HG02610 (cell line): ENCODE results near the gene HDAC4.
"Not testable (repeated sequence)": the region's sequence is repeated elsewhere in the genome, so short reads cannot be mapped to it uniquely, and the experiment has no call there.

Experiments
- ATAC-seq: cut with Tn5 transposase; IDR thresholded peaks from one replicate; pipeline ENCODE4 v1.9.1; 2021; ENCODE audit warnings: mild to moderate bottlenecking, moderate library complexity; ENCODE audit not compliant: unreplicated experiment

The HDAC4 gene

DNA sequence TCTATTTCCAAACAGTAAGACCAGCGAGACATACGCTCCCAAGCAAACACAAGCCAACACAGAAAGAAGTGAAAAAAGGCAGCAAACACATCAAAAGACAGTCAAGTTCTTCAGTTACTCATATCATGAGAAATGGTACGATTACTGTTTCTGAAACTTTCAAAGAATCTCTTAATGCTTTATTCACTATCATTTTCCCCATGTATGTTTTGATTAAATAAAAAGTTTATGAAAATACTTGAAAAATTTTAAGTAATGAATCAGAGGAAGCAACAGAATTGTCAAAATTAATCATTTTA lies 114.9 kb downstream of the HDAC4 start:
- ATAC-seq: no peak

DNA sequence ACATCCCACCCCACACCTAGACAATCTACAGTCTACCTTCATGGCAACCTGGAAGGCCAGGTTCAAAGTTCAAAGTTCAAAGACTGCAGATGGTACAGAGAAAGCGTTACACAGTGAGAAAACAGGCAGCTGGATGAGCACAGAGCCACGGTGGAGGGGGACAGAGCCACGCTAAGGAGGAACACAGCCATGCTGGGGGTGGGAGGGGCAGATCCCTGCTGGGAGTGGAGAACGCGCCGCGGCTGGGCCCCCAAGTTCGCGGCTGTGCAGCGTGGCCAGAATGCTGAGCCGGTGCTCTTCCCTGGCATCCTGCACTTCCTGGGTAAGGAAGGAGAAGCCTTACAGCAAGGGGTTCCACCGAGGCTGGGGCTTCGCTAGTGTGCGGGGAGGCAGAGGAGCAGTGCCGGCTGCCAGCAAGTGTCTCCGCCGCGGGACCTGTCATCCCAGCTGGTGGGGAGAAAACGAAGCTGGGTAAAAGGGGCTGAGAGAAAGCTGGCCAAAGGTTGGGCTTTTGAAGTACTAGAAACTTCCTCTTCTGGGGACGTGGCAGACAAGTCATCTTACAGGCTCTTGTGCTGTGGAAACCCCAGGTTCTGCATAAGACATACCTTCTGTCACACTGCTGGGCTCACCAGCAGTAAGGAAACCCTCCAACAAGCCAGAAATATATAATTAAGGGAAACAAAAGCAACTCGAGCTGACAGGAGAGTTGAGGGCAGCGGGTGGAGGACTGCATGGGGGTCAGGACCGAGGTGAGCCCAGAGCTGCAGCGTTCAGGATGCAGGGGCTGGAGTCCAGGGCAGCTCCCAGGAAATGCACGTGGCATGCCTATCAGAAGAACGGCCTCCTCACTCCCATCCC lies 115.5 kb downstream of the HDAC4 start:
- no peak for ATAC-seq

DNA sequence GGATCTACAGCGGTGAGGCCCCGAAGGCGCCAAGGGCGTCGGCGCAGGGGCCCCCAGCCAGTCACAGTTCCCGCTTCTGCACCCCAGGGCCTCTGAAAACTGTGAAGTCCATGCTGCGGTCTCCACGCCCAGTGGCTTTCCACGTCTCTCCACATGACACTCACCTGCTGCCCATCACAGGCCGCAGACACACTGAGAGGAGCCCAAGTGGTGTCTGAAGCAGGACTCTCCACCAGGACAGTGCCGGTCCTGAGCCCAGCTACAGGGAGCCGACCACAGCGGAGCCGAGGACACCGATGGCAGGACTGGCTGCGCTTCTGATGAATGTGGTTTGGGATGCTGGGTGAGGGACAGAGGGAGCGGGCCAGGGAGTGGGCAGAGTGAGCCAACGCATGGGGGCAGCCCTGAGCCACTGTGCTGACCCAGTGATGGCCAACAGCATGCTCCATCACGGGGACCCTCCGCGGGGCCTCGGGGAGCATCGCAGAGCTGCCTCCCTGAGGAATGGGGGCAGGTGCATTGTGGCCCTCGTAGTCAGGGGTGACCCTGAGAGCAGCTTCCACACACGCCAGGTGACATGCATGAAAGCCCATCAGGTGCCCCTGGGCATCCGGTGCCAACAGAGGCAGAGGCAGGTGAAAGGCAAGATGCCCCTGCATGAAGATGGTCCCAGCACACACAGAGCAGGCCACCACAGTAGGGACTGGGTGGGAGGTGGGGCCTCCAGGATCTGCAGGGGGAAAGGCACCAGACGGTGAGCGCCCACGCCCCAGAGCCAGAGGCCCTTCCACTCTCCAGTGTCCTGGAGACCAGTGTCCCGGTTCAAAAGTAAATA lies 116.6 kb downstream of the HDAC4 start:
- ATAC-seq: no peak

DNA sequence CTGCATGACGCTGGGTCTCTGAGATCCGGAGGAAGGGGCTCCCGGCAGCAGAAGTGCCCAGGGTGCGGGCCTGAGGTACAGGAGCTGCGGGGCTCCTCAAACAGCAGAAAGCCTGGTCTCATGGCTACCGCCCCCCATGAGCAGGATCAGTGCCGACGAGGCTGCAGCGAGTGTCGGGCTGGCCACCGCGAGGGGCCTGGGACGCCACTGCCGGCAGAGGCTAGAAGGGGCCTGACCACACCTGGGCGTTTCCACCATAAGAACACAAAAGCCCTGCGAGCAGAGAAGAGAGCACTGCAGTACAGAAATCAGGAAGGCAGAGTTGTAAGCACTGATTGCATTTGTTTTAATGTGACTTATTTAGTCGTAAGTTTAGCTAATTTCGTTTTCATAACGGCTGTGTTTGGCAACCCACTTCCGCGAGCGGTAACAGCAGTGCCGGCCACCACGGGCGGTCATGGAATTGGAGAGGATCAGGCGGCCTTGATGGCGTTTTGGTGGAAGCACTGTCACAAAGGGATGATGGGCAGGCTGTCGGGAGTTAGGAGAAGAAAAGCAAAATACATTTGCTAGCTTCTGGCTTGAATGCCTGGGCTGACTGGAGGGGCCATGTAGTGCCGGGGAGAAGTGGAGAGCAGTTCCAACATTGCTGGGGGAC lies 117.4 kb downstream of the HDAC4 start:
- ATAC-seq: no peak

DNA sequence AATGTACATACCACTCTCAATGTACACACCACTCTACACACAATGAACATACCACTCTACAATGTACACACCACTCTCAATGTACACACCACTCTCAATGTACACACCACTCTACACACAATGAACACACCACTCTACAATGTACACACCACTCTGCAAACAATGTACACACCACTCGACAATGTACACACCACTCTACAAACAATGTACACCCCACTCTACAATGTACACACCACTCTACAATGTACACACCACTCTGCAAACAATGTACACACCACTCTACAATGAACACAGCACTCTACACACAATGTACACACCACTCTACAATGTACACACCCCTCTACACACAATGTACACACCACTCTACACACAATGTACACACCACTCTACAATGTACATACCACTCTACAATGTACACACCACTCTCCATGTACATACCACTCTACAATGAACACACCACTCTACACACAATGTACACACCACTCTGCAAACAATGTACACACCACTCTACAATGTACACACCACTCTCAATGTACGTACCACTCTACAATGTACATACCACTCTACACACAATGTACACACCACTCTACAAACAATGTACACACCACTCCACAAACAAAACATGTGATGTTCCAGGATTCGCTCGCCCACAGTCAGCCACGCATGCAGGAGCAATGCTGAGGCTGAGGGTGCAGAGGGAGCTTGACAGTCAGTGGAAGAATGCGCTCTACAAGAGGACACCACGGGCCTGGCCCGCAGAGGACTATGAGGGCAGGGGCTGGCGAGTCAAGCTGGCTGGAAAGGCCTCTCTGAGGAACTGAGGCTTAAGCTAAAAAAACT lies 118.2 kb downstream of the HDAC4 start:
- no peak for ATAC-seq

DNA sequence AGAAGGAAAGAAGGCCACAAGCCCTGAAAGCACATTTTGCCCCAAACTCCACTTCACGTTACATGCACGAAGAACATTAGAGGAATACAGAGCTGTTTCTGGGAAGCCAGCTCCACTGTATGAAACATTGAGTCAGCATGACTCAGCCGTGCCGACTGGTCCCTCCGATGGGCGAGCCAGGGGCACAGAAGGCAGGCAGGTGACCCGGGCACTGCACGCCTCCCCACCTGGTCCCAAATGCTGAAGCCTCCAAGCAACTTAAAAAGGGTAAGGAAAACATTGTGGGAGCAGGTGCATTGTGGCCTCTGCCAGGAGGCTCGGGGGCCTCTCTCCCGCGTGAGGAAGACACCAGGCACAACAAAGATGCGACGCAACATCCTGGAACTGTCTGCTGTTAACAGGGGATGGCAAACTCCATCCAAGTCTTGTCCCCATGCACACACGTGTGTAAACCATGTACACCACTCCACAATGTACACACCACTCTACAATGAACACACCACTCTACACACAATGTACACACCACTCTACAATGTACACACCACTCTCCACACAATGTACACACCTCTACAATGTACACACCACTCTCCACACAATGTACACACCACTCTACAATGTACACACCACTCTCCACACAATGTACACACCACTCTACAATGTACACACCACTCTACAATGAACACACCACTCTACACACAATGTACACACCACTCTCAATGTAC lies 120.4 kb downstream of the HDAC4 start:
- not testable (repeated sequence) for ATAC-seq

DNA sequence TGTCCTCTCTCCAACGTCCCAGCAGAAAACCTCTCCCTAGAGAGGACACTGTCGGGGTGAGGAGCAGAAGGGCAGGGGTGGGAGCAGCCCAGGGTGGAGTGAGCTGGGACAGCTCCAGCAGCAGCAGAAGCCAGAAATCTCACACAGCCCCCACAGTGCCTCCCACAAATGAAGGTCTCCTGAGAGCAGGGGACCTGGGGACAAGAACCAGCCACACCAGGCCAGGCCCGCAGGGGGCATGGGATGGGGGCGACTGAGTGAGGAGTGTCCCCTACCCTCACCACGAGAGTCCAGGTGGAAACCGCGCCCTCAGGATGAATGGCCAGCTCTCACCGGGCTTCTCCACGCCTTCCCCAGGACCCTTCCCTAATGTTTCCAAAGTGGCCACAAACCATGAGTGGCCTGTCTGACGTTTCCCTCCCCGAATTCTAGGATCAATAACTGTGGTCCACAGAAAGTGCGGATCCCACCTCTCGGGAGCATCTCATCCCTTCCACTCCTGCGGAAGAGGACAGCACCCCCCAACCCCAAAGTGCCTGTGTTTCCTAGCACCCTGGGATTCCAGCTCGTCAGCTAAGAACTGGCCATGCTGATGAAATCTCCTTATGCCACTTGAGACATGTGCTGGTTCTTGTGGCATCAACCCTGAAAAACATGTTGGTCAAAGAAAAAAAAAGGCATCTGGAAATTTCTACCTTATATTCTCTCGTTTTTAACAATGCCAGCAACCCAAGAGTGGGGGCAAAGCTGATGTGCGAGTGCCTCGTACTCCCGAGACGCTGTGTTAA lies 121.1 kb downstream of the HDAC4 start:
- no peak for ATAC-seq

DNA sequence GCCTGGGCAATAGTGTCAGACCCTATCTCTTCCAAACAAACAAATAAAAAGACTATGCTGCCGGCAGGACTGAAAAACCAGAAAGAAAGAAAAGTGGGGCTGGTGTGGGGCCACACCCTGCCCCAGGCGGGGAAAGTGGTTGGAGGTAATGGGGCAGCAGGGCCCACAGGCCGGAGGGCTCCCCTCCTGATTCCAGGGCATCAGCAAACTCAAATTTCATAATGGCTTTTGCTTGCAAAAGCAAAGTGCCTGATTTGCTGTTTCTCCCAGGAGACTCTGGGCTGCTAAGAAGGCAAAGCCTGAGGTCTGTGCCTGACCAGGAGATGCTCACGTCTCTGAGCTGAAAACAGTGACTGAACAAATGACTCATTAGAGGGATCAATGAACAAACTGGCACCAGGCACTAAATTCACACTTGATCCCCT lies 121.9 kb downstream of the HDAC4 start:
- ATAC-seq: no peak

DNA sequence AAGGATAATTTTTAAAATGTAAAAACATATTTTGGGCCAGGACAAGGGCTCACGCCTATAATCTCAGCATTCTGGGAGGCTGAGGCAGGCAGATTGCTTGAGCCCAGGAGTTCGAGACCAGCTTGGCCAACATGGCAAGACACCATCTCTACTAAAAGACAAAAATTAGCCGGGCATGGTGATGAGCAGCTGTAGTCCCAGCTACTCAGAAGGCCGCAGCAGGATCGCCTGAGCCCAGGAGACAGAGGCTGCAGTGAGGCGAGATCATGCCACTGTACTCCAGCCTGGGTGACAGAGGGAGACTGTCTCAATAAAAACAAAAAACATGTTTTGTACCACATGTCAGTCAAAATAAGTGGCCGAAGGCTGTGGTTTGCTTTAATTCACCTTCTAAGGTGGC lies 122.5 kb downstream of the HDAC4 start:
- ATAC-seq: no peak

DNA sequence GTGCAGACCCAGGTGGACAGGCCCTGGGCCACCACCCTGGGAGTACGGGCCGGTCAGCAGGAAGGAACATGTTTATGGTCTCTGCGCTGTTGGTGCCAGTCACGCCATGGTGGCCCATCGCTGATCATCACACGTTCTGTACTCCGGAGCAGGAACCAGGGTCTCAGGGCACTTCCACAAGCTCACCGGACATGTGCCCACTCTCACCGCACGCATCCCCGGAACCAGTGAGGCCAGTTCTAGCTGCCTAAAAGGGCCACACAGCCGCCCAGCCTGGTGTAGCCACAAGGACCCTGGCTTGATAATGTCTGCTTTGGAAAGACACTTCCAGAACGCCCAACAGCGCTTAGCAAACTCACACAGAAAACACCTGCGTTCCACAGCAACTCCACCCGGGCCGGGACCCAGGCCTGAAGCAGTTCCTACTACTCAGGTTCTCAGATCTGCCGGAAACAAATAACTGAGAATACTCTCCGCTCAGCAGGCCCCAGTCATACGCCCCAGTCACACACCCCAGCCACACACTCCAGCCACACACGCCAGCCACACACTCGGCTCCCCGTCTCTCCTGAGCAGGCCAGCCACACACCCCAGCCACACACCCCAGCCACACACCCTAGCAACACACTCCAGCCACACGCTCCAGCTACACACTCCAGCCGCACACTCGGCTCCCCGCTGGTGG lies 123.3 kb downstream of the HDAC4 start:
- no peak for ATAC-seq

DNA sequence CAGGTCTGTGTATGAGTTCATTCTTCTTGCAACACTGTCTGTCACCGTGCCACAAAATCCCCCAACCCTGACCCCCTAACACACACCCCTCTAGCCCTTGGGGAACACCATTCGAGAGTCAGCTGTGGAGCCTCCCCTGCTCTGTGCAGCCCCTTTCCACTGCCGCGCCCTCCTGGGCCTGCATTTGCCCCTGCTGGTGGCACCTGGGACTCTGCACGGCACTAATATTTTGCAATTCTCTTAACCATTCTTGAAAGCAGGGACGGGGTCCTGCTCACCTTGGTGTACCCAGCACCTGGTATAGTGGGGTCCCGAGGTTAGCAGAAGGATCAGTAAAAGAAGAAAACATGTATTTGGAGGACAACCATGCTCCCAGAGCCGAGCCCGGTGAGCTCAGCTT lies 124.0 kb downstream of the HDAC4 start:
- ATAC-seq: no peak

DNA sequence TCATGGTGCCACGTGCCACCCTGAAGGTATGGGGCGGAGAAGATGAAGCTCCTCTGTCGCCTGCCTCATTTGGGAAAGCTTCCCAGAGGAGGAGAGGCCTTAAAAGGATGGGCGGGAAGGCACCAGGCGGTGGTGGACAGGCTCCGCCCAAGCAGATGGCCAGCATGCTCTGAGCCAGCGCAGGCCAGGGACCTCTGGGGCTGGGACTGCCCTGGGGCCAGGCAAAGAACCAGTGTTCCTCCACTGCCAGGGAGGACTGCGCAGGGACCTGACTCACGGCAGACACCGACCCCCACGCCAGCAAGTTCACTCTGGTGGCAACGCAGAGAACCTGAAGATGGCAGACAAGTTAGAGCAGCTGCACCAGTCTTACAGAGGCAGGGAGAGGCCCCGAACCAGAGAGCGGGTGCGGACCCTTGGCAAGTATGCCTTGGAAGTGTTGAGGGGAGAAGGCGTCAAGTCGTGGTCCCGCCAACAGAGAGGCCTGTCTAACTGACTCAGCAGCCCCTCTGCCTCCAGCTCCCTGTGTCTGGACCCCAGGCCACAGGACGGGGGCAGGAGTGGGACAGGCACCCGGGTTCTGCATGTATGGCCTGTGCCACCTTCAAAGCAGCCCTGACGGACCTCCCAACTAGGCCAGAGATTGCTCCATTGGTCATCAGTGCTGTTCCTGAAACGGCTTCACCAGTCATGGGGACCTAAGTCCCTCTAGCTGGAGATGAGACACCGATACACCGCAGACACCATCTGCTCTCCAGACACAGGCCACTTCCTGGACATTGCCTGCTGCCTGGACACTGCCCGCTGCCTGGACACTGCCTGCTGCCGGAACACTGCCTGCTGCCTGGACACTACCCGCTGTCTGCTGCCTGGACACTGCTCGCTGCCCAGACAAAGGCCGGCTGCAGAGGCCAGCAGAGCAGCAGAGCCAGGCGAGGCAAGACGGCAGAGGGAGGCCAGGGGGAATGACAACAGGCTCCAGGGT lies 124.7 kb downstream of the HDAC4 start:
- ATAC-seq: no peak

DNA sequence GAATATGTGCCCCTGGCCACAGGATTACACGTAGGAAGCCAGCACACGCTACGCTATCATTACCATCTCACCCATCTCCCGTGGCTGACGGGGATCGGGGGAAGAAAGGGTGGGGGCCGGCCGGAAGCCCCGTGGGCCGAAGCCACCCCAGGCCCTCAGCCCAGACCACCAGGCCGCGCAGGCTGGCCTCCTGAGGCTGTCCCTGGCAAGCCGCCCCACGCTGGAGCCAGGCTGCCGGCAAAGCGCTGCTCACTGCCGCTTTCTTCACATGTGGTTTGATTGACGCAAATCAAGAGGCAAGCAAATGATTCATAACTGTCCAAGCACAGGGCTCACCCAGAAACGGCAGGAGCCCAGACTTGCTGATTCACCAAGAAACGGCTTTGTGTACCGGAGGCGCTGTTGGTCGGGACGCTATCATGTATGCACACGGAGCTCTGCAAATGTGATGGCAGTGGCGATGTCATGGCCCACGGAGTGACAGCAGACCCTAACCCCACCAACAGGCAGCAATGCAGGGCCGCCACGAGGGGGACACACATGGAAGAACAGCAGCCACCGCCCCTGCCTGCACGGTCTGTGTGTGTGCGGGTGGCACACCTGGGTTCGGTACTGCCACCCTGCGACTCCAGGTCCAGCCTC lies 125.7 kb downstream of the HDAC4 start:
- no peak for ATAC-seq

DNA sequence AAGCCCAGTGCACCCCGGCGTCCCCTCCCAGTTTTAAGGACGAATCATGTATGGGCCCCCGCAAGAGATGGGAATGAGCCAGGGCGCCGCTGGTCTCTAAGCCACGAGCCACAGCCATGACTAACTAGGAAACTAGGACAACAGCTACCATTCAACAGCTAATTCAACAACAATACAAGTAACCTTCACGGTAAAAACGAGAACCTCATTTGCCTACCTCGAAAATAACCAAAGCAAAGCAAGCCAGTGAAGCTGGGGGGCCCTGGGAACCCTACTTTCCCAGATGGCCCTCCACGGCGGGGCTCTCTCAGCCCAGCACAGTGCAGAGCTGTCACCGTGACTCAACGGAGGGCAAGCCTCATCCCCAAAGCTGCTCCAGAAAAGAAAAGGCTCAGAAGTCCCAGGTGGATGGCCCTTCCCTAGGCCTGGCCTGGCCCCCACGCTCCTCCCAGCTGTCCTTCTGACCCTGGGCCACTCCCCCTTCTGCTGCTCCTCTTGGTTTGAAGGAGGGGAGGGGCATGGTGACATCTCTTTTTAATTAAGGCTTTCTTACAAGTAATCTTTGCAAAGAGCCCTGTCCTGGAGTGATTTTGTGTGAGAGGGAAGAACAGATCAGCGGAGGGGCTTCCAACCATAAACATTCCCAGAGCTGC lies 126.3 kb downstream of the HDAC4 start:
- no peak for ATAC-seq

DNA sequence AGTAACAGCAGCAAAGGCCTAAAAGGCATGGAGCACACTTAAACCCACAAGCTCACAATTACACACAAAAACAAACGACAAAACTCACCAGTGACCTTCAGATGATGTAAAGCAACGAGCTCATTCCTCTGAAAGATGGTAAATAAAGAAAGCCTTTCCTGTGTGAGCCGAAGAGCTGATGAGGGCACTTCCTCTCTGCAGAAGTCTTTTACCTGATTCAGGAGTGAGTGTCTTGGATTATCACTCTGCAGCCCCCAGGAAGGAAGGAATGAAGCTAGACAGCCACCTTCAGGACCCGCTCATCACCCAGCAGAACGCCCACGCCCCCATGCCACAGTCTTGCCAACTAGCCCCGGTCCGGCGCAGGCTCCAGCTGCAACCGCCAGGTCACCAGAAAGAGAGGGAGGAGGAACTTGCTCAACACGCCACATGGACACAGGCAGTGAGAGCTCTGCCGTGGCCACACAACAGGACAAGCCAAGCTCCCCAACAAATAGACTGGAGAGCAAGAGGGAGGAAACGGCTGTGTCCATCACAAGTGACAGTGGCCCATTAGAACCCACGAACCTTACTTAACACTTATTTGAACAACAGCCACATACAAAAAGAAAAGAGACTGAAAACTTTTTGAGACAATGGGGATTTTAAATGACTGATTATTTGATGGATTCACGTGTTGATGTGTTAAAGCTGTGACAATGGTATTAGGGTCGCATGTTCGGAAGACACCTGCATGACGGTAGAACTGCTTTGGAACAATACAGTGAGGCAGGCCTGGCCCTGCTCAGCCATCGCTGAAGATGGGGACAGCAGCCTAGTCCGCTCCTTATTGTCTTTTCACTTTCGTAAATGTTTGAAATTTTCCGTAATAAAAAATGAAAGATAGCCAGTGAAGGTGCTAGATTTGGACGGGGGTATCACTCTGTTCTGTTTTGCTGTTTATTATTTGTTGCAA lies 127.3 kb downstream of the HDAC4 start:
- ATAC-seq: no peak

DNA sequence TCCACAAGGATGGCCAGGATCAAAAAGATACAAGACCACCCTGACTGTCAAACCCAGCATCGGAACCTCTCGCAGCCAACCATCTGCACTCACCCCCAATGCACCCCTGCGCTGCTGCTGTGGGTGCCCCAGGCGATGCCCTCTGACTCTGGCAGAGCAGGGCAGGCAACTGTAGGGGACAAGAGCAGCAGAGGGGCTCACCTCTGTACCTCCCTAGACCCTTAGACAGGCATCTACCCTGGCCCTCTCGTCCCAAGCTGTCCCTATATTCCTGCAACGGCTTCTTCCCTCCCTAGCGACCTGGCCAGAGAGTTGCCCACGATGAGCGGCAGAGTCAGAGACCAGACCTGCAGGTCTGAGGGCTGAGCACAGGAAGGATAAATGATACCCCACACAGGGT lies 128.2 kb downstream of the HDAC4 start:
- ATAC-seq: no peak
